NCI-H187 treated with DMSO at 0.1 percent for 48 hours (cell line): Measurements from ENCODE around the gene BARX1.
"Not testable (repeated sequence)": the region's sequence is repeated elsewhere in the genome, so short reads cannot be mapped to it uniquely, and the experiment has no call there.

Experiments
- DNase-seq: peaks from one replicate; lab custom pipeline; 2025; lab: John Stamatoyannopoulos, UW

BARX1 gene

GRCh38 chr9:93955111-93955980, at the start of gene BARX1:
TSS of gene BARX1 (minus strand) at chr9:93955355. CDS start at chr9:93955146, 209 bp downstream.
- no peak for DNase-seq

- no peak for DNase-seq
Observed at GRCh38 chr9:94002316-94003140, 47.4 kb upstream of the BARX1 start.

- DNase-seq = no peak
Observed at GRCh38 chr9:93996863-93997262, 41.7 kb upstream of the BARX1 start.

- DNase-seq = no peak
Observed at GRCh38 chr9:93996367-93996766, 41.2 kb upstream of the BARX1 start.

GRCh38 chr9:93994545-93994944, 39.4 kb upstream of the BARX1 start:
- no peak for DNase-seq

- no peak for DNase-seq
Observed at GRCh38 chr9:93994132-93994531, 39.0 kb upstream of the BARX1 start.

GRCh38 chr9:93992830-93993229, 37.7 kb upstream of the BARX1 start:
- DNase-seq = no peak

- DNase-seq = no peak
Observed at GRCh38 chr9:93990448-93990847, 35.3 kb upstream of the BARX1 start.

- DNase-seq = no peak
Observed at GRCh38 chr9:93988056-93988455, 32.9 kb upstream of the BARX1 start.

GRCh38 chr9:93984860-93985259, 29.7 kb upstream of the BARX1 start:
- DNase-seq = no peak

GRCh38 chr9:93983875-93984274, 28.7 kb upstream of the BARX1 start:
- no peak for DNase-seq

GRCh38 chr9:93979721-93980120, 24.6 kb upstream of the BARX1 start:
- no peak for DNase-seq

- no peak for DNase-seq
Observed at GRCh38 chr9:93978551-93978950, 23.4 kb upstream of the BARX1 start.

GRCh38 chr9:93976973-93977372, 21.8 kb upstream of the BARX1 start:
- DNase-seq = no peak

- DNase-seq = no peak
Observed at GRCh38 chr9:93976081-93976480, 20.9 kb upstream of the BARX1 start.

- no peak for DNase-seq
Observed at GRCh38 chr9:93975262-93975661, 20.1 kb upstream of the BARX1 start.

GRCh38 chr9:93974151-93974550, 19.0 kb upstream of the BARX1 start:
- DNase-seq = no peak

GRCh38 chr9:93972655-93973054, 17.5 kb upstream of the BARX1 start:
- DNase-seq = not testable (repeated sequence)

GRCh38 chr9:93969328-93969661, 14.1 kb upstream of the BARX1 start:
- DNase-seq = no peak

- DNase-seq = no peak
Observed at GRCh38 chr9:93968451-93969327, 13.5 kb upstream of the BARX1 start.

GRCh38 chr9:93967020-93967803, 12.1 kb upstream of the BARX1 start:
- no peak for DNase-seq
